Measurements from ENCODE around the gene CALML6.
A peak's percentile ranks its signal among the peaks of the same experiment; 100 is the strongest.
"Not testable (repeated sequence)": the region's sequence is repeated elsewhere in the genome, so short reads cannot be mapped to it uniquely, and the experiment has no call there.

The CALML6 gene

DNA sequence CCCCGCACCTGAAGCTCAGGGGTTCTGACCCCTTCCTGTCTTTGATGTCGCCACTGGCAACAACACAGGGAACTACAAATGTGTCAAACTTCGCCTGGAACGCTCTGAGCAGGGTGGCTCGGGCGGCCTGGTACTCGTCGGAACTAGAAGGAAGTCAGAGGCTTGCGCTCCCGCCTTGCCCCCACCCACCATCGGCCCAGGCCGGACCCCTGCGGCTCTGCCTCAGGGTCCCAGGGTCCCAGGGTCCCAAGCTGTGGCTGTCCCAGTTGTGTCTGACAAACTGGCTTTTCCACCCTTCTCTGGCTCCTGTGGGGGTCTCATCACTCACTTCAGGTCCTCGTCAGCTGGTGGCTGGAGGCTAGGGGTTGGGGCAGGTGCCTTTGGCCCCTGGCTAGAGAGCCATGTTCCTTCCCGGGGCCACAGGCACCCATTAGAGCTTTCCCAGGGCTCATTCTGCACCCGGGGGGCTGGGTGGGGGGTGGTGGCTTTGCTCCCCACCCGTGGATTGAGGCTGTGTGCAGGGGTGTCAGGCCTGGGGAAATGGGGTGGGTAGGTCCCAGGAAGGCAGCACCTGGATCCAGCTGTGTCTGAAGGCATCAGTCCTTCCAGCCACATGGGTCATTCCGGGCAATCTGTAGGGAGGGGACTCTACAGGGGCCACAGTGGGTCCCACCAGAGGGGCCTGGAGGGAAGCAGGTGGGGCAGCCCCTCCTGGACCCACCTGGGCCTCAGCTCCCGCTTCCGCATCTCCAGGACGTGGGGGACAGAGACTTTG lies 12.0 kb downstream of the CALML6 start:
- no peak for DNase-seq

DNA sequence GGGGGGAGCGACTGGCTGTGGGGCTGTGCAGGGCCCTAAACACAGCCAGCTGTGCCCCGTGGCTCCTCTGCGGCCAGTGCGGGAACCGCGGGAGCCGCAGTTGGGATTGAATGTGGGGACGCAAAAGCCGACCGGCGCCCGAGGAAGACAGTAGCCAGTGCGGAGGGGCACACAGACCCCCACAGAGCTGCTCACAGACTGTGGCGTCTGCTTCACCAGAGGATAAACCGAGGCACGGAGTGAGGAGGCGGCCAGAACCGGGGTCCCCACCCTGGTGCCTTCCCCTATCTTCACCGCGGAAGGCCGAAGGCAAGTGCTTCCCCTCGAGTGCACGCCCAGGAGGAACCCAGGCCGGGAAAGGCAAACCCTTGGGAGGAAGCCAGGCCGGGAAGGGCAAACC lies 12.7 kb downstream of the CALML6 start:
- DNase-seq: no peak

DNA sequence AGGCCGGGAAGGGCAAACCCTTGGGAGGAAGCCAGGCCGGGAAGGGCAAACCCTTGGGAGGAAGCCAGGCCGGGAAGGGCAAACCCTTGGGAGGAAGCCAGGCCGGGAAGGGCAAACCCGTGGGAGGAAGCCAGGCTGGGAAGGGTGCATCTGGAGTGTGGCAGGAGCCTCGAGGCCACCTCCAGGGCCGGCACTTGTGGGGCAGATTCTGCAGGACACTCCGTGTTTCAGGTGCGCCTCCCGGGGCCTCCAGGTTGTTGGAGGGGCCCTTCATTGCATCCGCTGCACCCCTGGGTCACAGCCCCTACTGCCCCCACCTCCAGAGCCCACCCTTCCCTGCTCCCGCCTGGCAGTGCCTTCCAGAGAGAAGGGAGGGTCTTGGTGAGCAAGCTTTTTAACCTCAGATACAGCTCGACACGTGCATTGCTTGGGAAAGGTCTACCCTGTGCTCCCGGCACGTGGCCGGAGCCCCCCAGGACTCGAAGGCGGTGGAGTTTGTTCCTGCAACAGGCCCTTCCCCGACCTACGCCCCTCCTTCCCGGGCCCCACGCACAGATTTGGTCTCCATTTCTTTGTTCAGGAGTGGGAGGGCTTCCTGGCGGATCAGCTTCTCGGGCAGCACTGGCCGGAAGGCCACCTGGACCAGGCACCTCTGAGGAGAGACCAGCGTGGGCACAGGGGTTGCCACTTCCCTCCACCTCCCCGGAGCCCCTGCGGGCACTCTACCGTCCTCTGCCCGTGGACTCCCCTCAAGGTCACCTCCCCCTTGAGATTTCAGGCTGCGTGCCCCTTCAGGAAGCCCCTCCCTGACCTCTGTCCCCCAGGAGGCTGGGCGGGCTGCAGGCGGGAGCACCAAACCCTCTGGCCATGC lies 13.4 kb downstream of the CALML6 start:
- no peak for DNase-seq

DNA sequence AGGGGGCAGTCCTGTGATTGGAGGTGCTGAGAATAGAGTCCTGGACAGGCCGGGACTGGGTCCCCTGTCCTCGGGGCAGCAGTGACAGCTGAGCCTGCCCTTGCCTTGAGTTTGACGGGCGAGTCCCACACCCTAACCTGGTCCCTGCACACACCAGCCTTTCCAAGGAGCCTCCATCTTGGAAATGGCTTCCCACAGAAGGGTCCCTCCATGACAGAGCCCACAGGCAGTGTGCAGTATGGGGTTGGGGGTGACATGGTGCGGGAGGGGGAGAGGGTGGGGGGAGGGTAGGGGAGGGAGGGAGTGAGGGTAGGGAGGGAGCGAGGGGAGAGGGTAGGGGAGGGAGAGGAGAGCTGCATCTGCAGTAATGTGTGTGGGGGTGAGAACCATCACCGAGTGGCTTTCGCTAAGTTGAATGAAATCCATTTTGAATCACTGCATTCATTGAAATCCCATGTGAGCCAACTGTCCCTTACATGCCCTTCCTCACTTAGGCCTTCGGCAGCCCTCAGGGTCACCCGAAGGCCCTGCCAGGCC lies 14.1 kb downstream of the CALML6 start:
- no peak for DNase-seq

DNA sequence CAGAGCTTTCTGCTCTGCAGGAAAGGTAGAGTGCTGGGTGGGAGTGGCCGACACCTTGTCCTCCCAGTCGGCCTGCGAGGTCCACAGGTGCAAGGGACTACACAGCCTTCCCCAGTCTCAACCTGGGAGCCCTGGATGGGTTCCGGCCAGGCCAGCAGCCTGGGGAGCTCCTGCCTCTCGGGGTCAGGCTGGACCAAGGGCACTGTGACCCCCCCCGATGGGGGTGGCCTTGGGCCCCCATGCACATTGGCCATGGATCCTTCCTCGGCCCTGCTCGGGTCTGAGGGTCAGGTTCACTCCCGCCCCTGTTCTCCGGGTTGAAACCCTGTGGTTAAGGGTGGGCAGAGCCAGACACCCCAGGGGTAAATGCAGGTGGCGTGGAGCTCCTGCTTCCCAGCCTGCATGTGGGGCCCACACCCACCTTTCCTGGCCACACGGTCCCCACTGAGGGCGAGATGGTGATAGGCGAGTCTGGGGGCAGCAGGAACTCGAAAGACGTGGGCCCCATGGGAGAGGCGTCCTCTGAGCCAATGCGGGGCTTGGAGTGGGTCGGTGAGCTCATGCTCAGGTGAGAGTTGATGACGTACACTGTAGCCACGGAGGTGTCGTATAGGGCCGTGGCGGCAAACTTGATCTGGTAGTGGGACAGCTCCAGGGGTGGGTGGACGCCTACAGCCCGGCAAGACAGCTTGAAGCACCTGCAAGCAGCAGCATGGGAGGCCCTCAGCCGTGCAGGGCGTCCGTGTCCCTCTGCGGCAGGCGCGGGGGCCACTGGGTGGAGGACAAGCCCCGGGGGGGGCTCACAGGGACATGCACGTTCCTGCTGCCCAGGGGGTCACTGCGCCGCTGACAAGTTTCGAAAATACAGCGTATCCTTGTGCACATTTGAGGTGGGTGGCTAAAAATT lies 14.8 kb downstream of the CALML6 start:
- DNase-seq: no peak

DNA sequence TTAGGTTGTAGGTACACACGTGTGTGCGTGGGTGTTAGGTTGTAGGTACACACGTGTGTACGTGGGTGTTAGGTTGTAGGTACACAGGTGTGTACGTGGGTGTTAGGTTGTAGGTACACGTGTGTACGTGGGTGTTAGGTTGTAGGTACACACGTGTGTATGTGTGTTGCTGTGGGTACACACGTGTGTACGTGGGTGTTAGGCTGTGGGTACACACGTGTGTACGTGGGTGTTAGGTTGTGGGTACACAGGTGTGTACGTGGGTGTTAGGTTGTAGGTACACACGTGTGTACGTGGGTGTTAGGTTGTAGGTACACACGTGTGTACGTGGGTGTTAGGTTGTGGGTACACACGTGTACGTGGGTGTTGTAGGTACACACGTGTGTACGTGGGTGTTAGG lies 19.8 kb downstream of the CALML6 start:
- not testable (repeated sequence) for DNase-seq

DNA sequence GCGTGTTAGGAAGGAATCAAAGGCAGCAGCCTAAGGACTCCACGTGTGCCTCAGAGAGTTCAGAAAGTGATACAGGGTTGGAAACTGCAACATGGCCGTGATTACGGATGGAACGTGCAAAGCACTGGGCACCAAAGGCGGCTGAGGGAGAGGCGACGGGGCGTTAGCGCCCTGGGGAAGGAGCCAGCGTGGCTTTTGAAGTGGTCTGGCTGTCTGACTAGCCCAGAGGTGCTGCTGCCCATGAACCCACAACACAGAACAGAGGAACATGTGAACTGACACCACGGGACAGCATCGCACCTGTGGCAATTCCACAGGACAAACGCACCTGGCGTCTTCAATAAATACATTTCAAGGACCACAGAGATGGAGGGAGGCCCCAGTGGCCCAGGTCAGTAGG lies 22.0 kb downstream of the CALML6 start:
- peak; percentile 9 for DNase-seq

DNA sequence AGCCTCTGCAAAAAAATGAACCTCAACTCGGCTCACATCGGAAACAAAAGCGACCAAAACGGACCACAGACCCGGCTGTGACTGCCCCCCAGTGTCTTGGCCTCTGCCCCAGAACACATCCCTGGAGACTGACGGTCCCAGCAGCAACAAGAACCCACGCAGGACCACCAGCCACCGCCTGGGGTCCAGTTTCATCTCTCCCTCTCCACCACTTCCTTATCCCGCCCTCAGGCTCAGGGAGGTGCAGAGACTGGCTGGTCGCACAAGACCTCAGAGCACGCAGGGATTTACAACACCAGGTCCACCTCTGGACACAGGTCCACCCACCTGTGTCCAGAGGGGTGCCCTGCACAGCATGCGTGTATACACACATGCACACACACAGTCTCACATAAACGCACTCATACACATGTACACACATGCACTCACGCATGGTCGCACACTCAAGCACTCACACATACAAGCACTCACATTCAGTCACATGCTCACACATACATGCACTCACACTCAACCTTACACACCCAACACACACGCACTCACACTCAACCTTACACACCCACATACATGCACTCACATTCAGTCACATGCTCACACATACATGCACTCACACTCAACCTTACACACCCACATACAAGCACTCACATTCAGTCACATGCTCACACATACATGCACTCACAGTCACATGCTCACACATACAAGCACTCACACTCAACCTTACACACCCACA lies 22.7 kb downstream of the CALML6 start:
- DNase-seq: peak; percentile 10

DNA sequence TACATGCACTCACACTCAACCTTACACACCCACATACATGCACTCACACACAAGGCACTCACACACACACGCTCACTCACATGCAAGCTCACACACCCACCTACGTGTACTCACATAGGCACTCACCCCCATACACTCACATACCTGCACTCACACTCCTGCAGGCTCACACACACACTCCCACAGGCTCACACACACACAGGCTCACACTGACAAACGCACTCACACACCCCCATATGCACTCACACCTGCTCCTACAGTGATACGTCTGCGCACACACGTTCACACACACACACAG lies 23.2 kb downstream of the CALML6 start:
- DNase-seq: no peak

DNA sequence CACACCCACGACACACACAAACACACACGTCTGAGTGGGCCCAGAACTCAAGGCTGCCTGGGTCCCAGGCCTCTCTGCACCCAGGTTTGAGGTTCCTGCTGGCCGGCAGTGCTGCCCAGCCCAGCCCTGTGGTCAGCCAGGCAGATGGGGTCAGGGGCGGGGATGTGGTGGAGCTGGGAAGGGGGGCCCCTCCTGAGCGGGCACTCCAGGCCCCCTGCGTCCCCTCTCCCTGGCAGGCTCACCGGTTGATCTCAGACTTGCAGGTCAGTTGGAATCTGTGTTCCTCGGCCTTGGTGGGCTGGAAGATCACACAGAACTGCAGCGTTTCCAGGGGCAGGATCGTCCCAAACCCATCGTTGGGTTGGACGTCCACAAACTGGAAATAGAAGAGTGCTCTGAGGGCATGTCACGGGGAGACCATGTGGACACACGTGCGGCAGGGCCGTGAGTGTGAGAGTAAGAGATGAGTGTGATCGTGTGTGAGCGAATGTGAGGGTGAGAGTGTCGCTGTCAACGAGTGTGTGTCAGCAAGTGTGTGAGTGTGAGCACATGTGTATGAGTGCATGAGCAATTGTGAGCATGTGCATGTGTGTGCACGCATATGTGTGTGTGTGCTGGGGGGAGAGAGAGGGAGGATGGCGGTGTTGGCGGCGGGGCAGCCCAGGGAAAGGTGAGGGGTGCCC lies 23.7 kb downstream of the CALML6 start:
- peak; percentile 9 for DNase-seq

DNA sequence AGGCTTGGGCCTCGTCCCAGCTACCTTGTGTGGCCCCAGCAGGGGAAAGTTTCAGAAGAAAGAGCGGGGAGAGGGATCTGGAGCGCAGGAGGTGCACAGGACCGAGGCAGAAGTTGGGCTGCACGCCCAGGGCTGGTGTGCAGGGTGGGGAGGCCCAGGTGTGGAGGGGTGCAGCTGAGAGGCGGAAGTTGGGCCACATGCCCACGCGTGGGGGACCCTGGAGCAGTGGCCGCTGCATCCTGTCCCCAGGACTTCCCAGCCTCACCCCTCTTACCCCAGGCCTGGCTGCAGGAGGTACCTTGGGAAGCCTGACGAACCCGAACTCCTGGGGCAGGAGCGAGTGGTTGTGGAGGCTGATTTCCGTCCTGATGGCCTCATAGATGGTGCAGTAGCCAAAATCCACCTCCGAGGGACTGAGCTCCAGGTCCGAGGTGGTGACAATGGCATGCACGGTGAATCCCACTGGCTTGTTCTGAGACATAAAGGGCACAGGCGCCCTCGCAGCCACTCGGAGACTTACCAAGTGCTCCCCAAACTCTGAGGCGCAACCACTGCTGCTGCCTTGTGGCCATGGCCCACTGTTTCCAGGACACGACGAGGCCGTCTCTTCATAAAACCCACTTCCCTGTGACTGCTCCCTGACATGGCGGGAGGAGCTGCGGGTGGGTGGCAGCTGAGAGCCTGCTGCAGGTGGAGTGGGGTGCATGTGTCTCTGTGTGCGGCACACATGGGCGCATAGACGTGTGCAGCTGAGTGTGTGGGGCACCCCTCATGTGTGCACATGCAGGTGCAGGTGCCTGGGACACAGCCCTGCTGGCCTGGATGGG lies 24.4 kb downstream of the CALML6 start:
- DNase-seq: peak; percentile 8

DNA sequence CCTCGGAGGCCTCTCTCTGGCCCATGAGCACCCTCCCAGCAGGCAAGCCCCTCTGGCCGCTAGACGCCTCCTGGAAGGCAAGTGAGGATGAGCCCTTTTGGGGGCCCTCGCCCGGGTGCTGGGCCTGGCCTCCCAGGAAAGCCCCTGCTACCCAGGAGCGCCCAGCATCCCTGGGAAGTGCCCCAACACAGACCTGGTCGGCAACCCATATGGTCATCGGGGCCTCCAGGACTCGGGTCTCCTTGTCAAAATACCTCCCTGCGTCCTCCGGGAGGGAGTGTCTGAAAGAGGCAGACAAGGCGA lies 25.0 kb downstream of the CALML6 start:
- DNase-seq: no peak

DNA sequence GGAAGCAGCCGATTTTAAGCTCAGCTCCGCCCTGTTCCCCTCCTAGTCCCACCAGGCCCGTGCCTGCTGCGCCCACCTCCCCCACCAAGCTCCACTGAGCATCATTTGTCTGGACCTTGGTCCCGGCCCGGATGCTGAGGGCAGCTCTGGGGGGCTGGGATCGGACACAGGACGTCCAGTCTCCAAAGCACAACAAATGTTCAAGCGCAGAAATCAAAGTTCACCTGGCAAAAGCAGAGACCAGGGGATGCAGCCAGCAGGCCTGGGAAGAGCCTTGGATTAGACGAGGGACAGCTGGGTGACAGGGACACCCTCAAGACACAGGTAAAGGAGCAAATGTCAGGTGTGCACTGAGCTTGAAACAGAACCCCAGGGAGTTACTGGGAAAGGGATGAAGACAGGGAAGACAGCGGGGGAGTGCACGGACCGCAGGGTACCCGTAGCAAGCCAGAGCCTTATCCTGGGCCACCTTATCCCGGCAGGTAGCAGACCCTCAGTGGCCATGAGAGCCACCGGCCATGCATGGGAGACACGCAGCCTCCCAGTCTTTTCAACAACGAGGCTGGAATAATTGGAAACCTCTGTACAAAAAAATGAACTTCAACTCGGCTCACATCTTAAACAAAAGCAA lies 26.3 kb downstream of the CALML6 start:
- DNase-seq: peak; percentile 8

DNA sequence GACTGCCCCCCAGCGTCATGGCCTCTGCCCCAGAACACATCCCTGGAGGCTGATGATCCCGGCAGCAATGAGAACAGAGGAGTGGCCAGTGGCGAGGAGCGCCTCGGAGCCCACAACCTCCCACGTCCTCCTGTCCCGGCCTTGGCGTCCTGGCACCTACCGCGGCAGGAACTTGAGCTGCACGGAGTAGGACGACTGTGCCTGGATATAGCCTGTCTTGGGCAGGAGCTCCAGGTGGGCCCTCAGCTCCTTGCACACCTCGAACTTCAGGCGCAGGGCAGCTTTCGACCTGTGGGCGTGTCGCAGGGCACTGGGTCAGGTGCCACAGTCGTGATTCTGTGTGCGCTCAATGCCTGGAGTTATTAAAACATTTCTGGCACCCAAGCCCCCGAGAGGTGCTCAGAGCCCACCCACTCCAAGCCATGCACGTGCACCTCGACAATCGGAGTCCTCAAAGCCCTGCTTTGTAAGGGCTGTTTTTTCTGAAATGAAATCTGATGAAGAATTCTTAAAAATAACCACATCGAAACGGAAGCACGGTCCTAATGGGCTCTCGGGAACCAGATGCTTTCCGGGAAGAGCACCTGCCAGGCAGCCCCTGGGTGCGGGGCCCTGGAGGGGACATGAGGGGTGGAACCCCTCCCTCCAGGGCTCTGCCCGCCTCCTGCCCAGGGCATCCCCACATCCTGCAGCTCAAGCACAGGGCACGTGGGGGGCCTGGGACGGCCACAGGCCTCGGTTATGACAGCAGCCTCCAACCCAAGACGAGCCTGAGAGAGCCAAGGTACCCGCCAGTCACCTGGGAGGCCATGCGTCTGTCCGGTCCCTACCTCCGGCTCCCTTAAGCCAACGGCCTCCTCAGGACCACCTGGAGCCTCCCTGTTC lies 27.1 kb downstream of the CALML6 start:
- DNase-seq: peak; percentile 8

DNA sequence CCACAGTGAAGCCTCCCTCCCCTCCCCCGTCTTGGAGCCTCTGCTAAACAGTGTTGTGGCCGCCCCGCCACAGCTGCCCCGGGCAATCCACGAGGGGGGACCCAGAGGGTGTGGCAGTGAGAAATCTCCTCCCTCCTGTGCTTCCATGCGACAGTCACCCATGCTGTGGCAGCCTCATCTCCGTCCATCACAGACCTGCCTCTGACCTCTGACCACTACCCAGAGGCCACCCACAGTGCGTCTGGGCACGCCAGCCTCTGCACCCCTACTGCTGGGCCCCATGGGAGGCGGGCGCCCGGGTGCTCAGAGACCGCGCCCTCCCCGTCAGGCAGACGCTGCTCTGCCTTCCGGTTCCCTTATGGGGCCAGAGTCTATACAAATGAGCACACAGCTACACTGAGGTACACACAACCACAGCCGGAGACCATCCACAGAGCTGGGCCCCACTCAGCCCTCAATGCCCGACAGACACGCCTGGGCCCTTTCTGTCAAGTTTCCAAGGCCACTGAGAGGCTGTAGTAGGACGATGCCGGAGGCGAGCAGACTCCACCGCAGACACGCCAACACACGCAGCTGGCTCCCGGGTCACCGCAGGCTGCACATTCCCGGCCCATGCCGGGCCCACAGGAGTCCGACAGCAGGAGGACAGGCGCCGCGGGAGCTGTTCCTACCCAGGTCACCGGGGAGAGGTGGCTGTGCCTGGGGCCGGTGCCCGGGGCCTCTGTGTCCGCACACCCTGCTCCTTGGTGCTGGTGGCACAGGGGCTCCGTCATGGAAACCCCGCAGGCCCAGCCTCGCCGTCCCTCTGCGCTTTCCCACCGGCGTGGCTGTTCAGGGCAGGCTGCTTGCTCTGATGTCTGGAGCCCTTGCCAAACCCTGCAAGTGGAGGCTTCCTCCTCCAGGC lies 27.9 kb downstream of the CALML6 start:
- DNase-seq: peak; percentile 15

DNA sequence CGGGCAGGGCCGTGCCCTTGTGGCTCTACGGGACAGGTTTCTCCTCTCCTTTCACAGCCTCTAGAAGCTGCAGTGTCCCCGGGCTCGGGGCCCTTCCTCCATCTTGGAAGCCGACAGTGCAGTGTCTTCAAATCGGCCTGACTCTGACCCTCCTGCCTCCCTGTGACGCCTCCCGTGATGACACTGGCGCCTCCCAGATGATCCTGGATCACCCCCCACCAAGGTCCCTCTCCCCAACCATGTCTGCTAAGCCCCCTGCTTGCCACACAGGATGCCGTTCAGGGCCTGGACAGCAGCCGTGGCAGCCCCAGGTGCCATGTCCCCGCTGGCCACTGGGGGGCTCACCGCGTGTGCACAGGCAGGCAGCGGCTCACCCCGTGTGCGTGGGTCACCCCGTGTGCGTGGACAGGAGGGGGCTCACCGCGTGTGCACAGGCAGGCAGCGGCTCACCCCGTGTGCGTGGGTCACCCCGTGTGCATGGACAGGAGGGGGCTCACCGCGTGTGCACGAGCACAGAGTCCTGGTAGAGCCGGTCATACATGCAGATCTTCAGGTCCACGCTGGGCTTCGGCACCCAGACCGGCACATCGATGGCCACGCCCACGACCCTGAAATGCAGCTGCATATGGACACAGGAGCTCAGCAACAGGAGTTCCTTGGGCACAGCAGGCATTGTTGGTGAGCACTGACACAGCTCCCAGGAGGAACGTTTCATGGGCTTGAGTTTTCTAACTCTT lies 28.9 kb downstream of the CALML6 start:
- peak; percentile 47 for DNase-seq

DNA sequence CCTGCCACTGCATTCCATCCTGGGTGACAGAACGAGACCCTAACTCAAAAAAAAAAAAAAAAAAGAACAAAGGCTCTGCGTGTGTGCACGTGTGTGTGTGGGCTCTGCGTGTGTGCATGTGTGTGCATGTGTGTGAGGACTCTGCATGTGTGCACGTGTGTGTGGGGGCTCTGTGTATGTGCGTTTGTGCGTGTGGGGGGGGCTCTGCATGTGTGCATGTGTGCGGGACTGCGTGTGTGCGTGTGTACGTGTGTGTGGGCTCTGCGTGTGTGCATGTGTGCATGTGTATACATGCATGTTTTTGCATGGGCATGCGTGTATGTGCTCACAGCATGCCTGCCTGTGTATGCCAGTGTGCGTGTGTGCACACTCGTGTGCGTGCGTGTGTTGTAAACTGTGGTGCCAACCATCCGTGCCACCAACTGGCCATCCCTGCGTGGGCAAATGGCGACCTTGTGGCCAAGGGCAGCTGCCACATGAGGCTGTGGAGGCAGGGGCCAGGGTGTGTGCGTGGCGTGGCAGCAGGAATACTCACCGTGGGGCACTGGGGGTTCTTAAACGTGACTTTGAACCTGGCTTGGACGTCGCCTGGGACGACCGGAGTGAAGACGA lies 30.8 kb downstream of the CALML6 start:
- peak; percentile 9 for DNase-seq

Data from femur (tissue), 1 donor.